H1 (cell line): ENCODE measurements around the gene PCBD1. TPM values are rescaled to one million over a fixed set of nuclear protein-coding genes. Genes with fewer than 3 reads are reported as not detected.

Experiments
- CTCF ChIA-PET: fragments of 300-600 bp; sonication (Branson Sonifier 250); formaldehyde crosslinking; loops from one replicate; lab custom pipeline; 2021; ENCODE audit not compliant: partially characterized antibody; lab: Charles Lee
- POLR2A ChIA-PET: fragments of 300-600 bp; sonication (Branson Sonifier 250); formaldehyde crosslinking; loops from one replicate; lab custom pipeline; 2021; ENCODE audit warnings: inconsistent platforms; ENCODE audit not compliant: partially characterized antibody; lab: Charles Lee
- DNase-seq, 2 experiments: peaks; one replicate each; pipeline versions ENCODE4 v3.0.0 to v3.0.0-alpha.2; 2010 to 2022; ENCODE audit warnings: low spot score in 2 of 2, low read depth in 1 of 2, mixed read lengths in 1 of 2
- FAIRE-seq: peaks from 2 replicates; lab custom pipeline; 2011; peaks lifted over from hg19 to GRCh38; lab: Jason Lieb, UNC
- H2AFZ ChIP-seq: 2 replicates; pipeline ENCODE4 v1.8.1; 2012; ENCODE audit warnings: low read length, inconsistent platforms
- H2AK5ac ChIP-seq: 2 replicates; pipeline ENCODE4 v1.6.1; 2013; ENCODE audit warnings: low read depth, low read length
- H2BK120ac ChIP-seq: replicated peaks from 2 replicates; pipeline ENCODE3; 2013; ENCODE audit warnings: low read depth, low read length, inconsistent platforms
- H2BK12ac ChIP-seq: 2 replicates; pipeline ENCODE4 v1.6.1; 2013; ENCODE audit warnings: low read depth, low read length
- H2BK15ac ChIP-seq: 2 replicates; pipeline ENCODE4 v1.6.1; 2013; ENCODE audit warnings: low read length
- H2BK20ac ChIP-seq: 2 replicates; pipeline ENCODE4 v1.6.1; 2013; ENCODE audit warnings: low read length
- H2BK5ac ChIP-seq: 2 replicates; pipeline ENCODE4 v1.6.1; 2013; ENCODE audit warnings: low read depth, low read length
- H3K14ac ChIP-seq: 2 replicates; pipeline ENCODE4 v1.6.1; 2013; ENCODE audit warnings: inconsistent platforms; ENCODE audit not compliant: insufficient read length
- H3K18ac ChIP-seq: 2 replicates; pipeline ENCODE4 v1.6.1; 2013; ENCODE audit warnings: low read length; ENCODE audit errors: extremely low read depth
- H3K23ac ChIP-seq: 2 replicates; pipeline ENCODE4 v1.6.1; 2013; ENCODE audit warnings: inconsistent platforms; ENCODE audit not compliant: insufficient read length
- H3K23me2 ChIP-seq: 2 replicates; pipeline ENCODE4 v1.6.1; 2013; ENCODE audit warnings: low read depth, low read length
- H3K27ac ChIP-seq: 2 replicates; pipeline ENCODE4 v1.6.1; 2011; ENCODE audit warnings: low read depth, low read length, inconsistent platforms
- H3K27me3 ChIP-seq, 4 experiments: replicated peaks in 1 of 4; 1 replicate in 1 of 4; 2 replicates in 3 of 4; pipeline versions ENCODE4 v1.6.1 to v1.8.1; 2011 to 2013; ENCODE audit warnings: low read length in 3 of 4, mild to moderate bottlenecking in 3 of 4, inconsistent platforms in 2 of 4, mixed read lengths in 2 of 4, moderate library complexity in 1 of 4; ENCODE audit not compliant: control insufficient read depth in 3 of 4, insufficient read depth in 3 of 4; ENCODE audit errors: extremely low read depth in 1 of 4
- H3K36me3 ChIP-seq, 4 experiments: 2 replicates each; pipeline versions ENCODE4 v1.6.1 to v1.8.1; 2011 to 2013; ENCODE audit warnings: mild to moderate bottlenecking in 4 of 4, low read length in 3 of 4, moderate library complexity in 2 of 4, control low read depth in 1 of 4, inconsistent platforms in 1 of 4; ENCODE audit not compliant: insufficient read depth in 4 of 4, control insufficient read depth in 2 of 4
- H3K4ac ChIP-seq: replicated peaks from 2 replicates; pipeline ENCODE3; 2013; ENCODE audit warnings: low read length, low read depth, mixed read lengths, inconsistent platforms; ENCODE audit not compliant: insufficient read length
- H3K4me1 ChIP-seq, 4 experiments: replicated peaks in 1 of 4; 1 replicate in 1 of 4; 2 replicates in 3 of 4; pipeline versions ENCODE4 v1.6.1 to v1.8.1; 2011 to 2013; ENCODE audit warnings: low read length in 3 of 4, inconsistent platforms in 2 of 4, mixed read lengths in 1 of 4; ENCODE audit not compliant: insufficient read depth in 4 of 4, control insufficient read depth in 3 of 4
- H3K4me2 ChIP-seq, 2 experiments: 2 replicates each; pipeline versions ENCODE4 v1.6.1 to v1.8.1; 2011 to 2013; ENCODE audit warnings: low read depth in 2 of 2, low read length in 2 of 2, control low read depth in 1 of 2, inconsistent platforms in 1 of 2, mild to moderate bottlenecking in 1 of 2; ENCODE audit not compliant: insufficient read depth in 1 of 2
- H3K4me3 ChIP-seq, 4 experiments: fragments of 200-600, 300-600 bp in 1 of 4; sonication (generic), shearing (Covaris generic), sonication (Bioruptor Twin) in 1 of 4; 2 replicates each; pipeline versions ENCODE4 v1.5.1 to v1.8.1; 2011 to 2016; ENCODE audit warnings: low read length in 4 of 4, low read depth in 3 of 4, control low read depth in 2 of 4, inconsistent platforms in 2 of 4, mild to moderate bottlenecking in 2 of 4, mixed read lengths in 1 of 4, moderate library complexity in 1 of 4; ENCODE audit not compliant: insufficient read depth in 2 of 4; ENCODE audit errors: extremely low read depth in 1 of 4
- H3K56ac ChIP-seq: replicated peaks from 2 replicates; pipeline ENCODE3; 2013; ENCODE audit warnings: low read depth, mild to moderate bottlenecking, mixed read lengths, low read length, inconsistent platforms; ENCODE audit not compliant: insufficient read length
- H3K79me1 ChIP-seq: 2 replicates; pipeline ENCODE4 v1.6.1; 2013; ENCODE audit warnings: low read depth, low read length, control low read depth
- H3K79me2 ChIP-seq, 2 experiments: 2 replicates each; pipeline versions ENCODE4 v1.6.1 to v1.8.1; 2012 to 2013; ENCODE audit warnings: low read length in 2 of 2, mild to moderate bottlenecking in 2 of 2, inconsistent platforms in 1 of 2; ENCODE audit not compliant: insufficient read depth in 2 of 2, control insufficient read depth in 1 of 2
- H3K9ac ChIP-seq, 4 experiments: replicated peaks in 1 of 4; 1 replicate in 1 of 4; 2 replicates in 3 of 4; pipeline versions ENCODE4 v1.6.1 to v1.8.1; 2011 to 2013; ENCODE audit warnings: low read depth in 3 of 4, low read length in 3 of 4, control low read depth in 2 of 4, mild to moderate bottlenecking in 2 of 4, moderate library complexity in 2 of 4, inconsistent platforms in 1 of 4; ENCODE audit errors: extremely low read depth in 1 of 4
- H3K9me3 ChIP-seq, 2 experiments: 2 replicates each; pipeline versions ENCODE4 v1.6.1 to v1.8.1; 2012 to 2013; ENCODE audit warnings: mild to moderate bottlenecking in 2 of 2, moderate library complexity in 2 of 2, control low read depth in 1 of 2, inconsistent platforms in 1 of 2, low read depth in 1 of 2, low read length in 1 of 2, mixed read lengths in 1 of 2; ENCODE audit not compliant: insufficient read depth in 2 of 2
- H4K20me1 ChIP-seq, 2 experiments: replicated peaks in 1 of 2; 2 replicates each; pipeline versions ENCODE3 to v1.8.1; 2011 to 2013; ENCODE audit warnings: inconsistent platforms in 2 of 2, low read length in 2 of 2, mild to moderate bottlenecking in 1 of 2; ENCODE audit not compliant: insufficient read depth in 2 of 2, control insufficient read depth in 1 of 2
- H4K5ac ChIP-seq: 2 replicates; pipeline ENCODE4 v1.6.1; 2013; ENCODE audit warnings: low read length, low read depth, mixed read lengths, inconsistent platforms; ENCODE audit not compliant: insufficient read length
- H4K8ac ChIP-seq: 2 replicates; pipeline ENCODE4 v1.8.0; 2013; ENCODE audit warnings: mild to moderate bottlenecking, moderate library complexity, low read length, inconsistent platforms; ENCODE audit not compliant: insufficient read depth; ENCODE audit errors: extremely low read depth
- H4K91ac ChIP-seq: replicated peaks from 2 replicates; pipeline ENCODE3; 2013; ENCODE audit warnings: low read length, mixed read lengths, inconsistent platforms; ENCODE audit not compliant: insufficient read length
- ATF3 ChIP-seq: IDR thresholded peaks from 2 replicates; pipeline ENCODE4 v1.6.1; 2011; ENCODE audit warnings: low read depth, mild to moderate bottlenecking, low read length; ENCODE audit not compliant: insufficient read depth
- FOSL1 ChIP-seq: IDR thresholded peaks from 2 replicates; pipeline ENCODE4 v1.6.1; 2011; ENCODE audit warnings: mild to moderate bottlenecking, low read depth, low read length, moderate library complexity; ENCODE audit not compliant: insufficient read depth
- PHF8 ChIP-seq: fragments of 200-600 bp; sonication (generic); conservative IDR thresholded peaks from 2 replicates; pipeline ENCODE4 v1.7.1; 2012; ENCODE audit warnings: low read depth, mild to moderate bottlenecking, inconsistent platforms, low read length, moderate library complexity
- POU5F1 ChIP-seq: IDR thresholded peaks from 2 replicates; pipeline ENCODE4 v1.6.1; 2011; ENCODE audit warnings: low read depth, mild to moderate bottlenecking, low read length, moderate library complexity
- TAF1 ChIP-seq: IDR thresholded peaks from 2 replicates; pipeline ENCODE4 v1.6.1; 2011; ENCODE audit warnings: mild to moderate bottlenecking, low read depth, low read length
- TBP ChIP-seq: IDR thresholded peaks from 2 replicates; pipeline ENCODE4 v1.6.1; 2011; ENCODE audit warnings: low read depth, low read length, improper control_type of control experiment
- WGBS, 2 experiments: shearing (Covaris generic) in 1 of 2; methylation state at CpG; one replicate each; pipeline versions ENCODE4 v1.1.6 to v1.1.7; 2013 to 2015; ENCODE audit warnings: low lambda C conversion rate in 2 of 2, mixed read lengths in 2 of 2, inconsistent platforms in 1 of 2, low coverage in 1 of 2, missing lambda C conversion rate in 1 of 2; ENCODE audit not compliant: insufficient replicate concordance in 2 of 2, insufficient coverage in 1 of 2, insufficient read length in 1 of 2; ENCODE audit errors: extremely low coverage in 1 of 2, missing lambda C conversion rate in 1 of 2; 5-methylcytosine and 5-hydroxymethylcytosine counted together
- polyA plus RNA-seq, 7 experiments: library from polyadenylated mRNA; depleted of rRNA in 3 of 7; stranded (reverse) in 5 of 7; unstranded in 2 of 7; fragments of >200 nt in 5 of 7; fragments of 200-250 nt in 2 of 7; gene quantifications; 1 replicate in 5 of 7; 2 replicates in 1 of 7; 4 replicates in 1 of 7; pipeline versions ENCODE4 v1.2.1 to v1.2.3, GENCODE V29; 2011 to 2013; ENCODE audit warnings: missing spikeins in 2 of 7, mixed read lengths in 2 of 7
- total RNA-seq: library from RNA; stranded (reverse); fragmentation: NEBNext Ultra II Directional; extraction: Animal tissue kit (Norgen Biotek cat#: 25700); gene quantifications from 2 replicates; pipeline ENCODE4 v1.2.1, GENCODE V29; 2021

Gene PCBD1
- total and polyA plus RNA-seq, 2 of the 8 experiments (the other 6 are each of a cell fraction or from before 2014, with no cell fraction given) = 46.5 to 55.0 TPM

GRCh38 chr10:70936111-70936510 lies 47.7 kb upstream of the PCBD1 start:
- DNase-seq (no peak), FAIRE-seq (no peak)
- Histone ChIP-seq H3K56ac (no peak overlapping the region), H3K79me1 (no peaks in the 10 kb centered on the region), H3K4ac (no peak overlapping the region), H3K4me2 (no peak overlapping the region), H3K27ac (no peak overlapping the region), H4K5ac (no peak overlapping the region), H3K23ac (no peak overlapping the region), H3K79me2 (no peaks in the 10 kb centered on the region), H2AFZ (no peak overlapping the region), H3K18ac (no peak overlapping the region), H2BK5ac (no peak overlapping the region), H3K4me3 (no peak overlapping the region), H3K9ac (no peak overlapping the region), H2BK12ac (no peak overlapping the region), H2BK120ac (no peak overlapping the region), H3K36me3 (no peaks in the 10 kb centered on the region), H4K20me1 (no peaks in the 10 kb centered on the region), H3K4me1 (no peaks in the 10 kb centered on the region), H3K27me3 (no peaks in the 10 kb centered on the region; a peak in 1 of 7 replicates), H3K9me3 (no peaks in the 10 kb centered on the region), H3K14ac (no peak overlapping the region), H4K91ac (no peak overlapping the region)
- POLR2A ChIA-PET = no interaction called here
- WGBS, 2 experiments = 95% methylated on average over 6 of the region's 6 CpGs; no CpG with 5 or more reads in 1 of the 2 experiments
- CTCF ChIA-PET = interaction anchor here (1.3 to 5.0 kb wide), 3 partner anchors 10 to 189 kb away, joined by 3 to 34 read pairs (median 13); no protein-coding TSS in a partner anchor
- no peak for TF ChIP-seq PHF8
- no peak for TF ChIP-seq TAF1
- no peak for TF ChIP-seq POU5F1
- TF ChIP-seq FOSL1 = no peak
- no peak for TF ChIP-seq TBP
- no peak for TF ChIP-seq ATF3
- TF ChIP-seq, all 59 proteins: peak for 0
- no peak overlapping the region for H2BK15ac ChIP-seq
- no peaks in the 10 kb centered on the region for H3K23me2 ChIP-seq
- no peak overlapping the region for H4K8ac ChIP-seq
- no peak overlapping the region for H2AK5ac ChIP-seq
- no peak overlapping the region for H2BK20ac ChIP-seq
